Right lobe of liver (tissue), 6 donors: ENCODE results near the gene ESYT2. TPM values are rescaled to one million over a fixed set of nuclear protein-coding genes. Genes with fewer than 3 reads are reported as not detected.
"Not testable (repeated sequence)": the region's sequence is repeated elsewhere in the genome, so short reads cannot be mapped to it uniquely, and the experiment has no call there.

ENCODE experiments used
- ATAC-seq, 4 donors: fragments of 200-7000 bp; cut with Tn5 transposase; one replicate each; pipeline ENCODE4 v1.9.1; 2020; ENCODE audit warnings: mild to moderate bottlenecking in 4 of 4, moderate library complexity in 4 of 4
- DNase-seq, 3 donors: peaks; one replicate each; pipeline ENCODE4 v3.0.0-alpha.2; 2020
- H3K27ac ChIP-seq, 3 donors: fragments of 200-600 bp; one replicate each; pipeline ENCODE4 v1.8.0; 2022
- H3K27me3 ChIP-seq, 2 donors: fragments of 200-600 bp; one replicate each; pipeline ENCODE4 v1.8.0; 2022
- H3K36me3 ChIP-seq, 4 donors: fragments of 200-600 bp; sonication (generic) in 1 of 4; one replicate each; pipeline versions ENCODE4 v1.5.1 to v1.8.0; 2017 to 2022; ENCODE audit warnings: control low read depth in 1 of 4
- H3K4me1 ChIP-seq, 4 donors: fragments of 200-600 bp; sonication (generic) in 1 of 4; one replicate each; pipeline versions ENCODE4 v1.5.1 to v1.8.0; 2017 to 2022; ENCODE audit warnings: control low read depth in 1 of 4
- H3K4me3 ChIP-seq, 3 donors: fragments of 200-600 bp; one replicate each; pipeline ENCODE4 v1.8.0; 2022
- H3K9me3 ChIP-seq, 4 donors: fragments of 200-600 bp; sonication (generic) in 1 of 4; one replicate each; pipeline versions ENCODE4 v1.5.1 to v1.8.0; 2017 to 2022; ENCODE audit warnings: control low read depth in 1 of 4
- CTCF ChIP-seq, 4 donors: fragments of 200-600 bp in 3 of 4; fragments of 450-650 bp in 1 of 4; IDR thresholded peaks; one replicate each; pipeline versions ENCODE4 v1.5.1 to v1.8.0; 2016 to 2022; ENCODE audit warnings: antibody characterized with exemption in 4 of 4, mild to moderate bottlenecking in 2 of 4
- POLR2A ChIP-seq: fragments of 450-650 bp; IDR thresholded peaks from one replicate; pipeline ENCODE4 v1.6.1; 2017; ENCODE audit warnings: antibody characterized with exemption, mild to moderate bottlenecking
- WGBS: methylation state at CpG from one replicate; pipeline ENCODE4 v1.1.6; 2018; ENCODE audit warnings: low coverage, low lambda C conversion rate; ENCODE audit not compliant: insufficient coverage; ENCODE audit errors: missing lambda C conversion rate; 5-methylcytosine and 5-hydroxymethylcytosine counted together
- intact Hi-C, 2 donors: fragments of 100-400 bp; cut with DNase I; formaldehyde crosslinking; loops; one replicate each; pipeline versions ENCODE4 v1.11.2 to v1.14.1; 2022
- long read RNA-seq: library from polyadenylated mRNA; unstranded; transcript quantifications from one replicate; pipeline ENCODE4 v2.0.0, GENCODE V29; 2019
- total RNA-seq, 6 experiments: library from RNA; depleted of rRNA in 2 of 6; stranded (reverse); fragments of >200 nt in 2 of 6; fragmentation: NEBNext Ultra II Directional in 3 of 6; extraction: Animal tissue kit (Norgen Biotek cat#: 25700) in 3 of 6; gene quantifications; one replicate each; pipeline versions ENCODE4 v1.1.0 to v1.2.4, GENCODE V29; 2016 to 2023
- donor health status: DM: no; HTN: yes; CAD: no.
- donor health status: DM: no; HTN: no; CAD: no.
- donor health status: DM: no; HTN: no; CAD: no.
- donor health status: DM: no; HTN: yes; CAD: no.
- donor health status: DM: no; HTN: yes; CAD: no.

Gene ESYT2
- total RNA-seq = 10 to 100 TPM; 19.7 to 28.7 (median 24.2) TPM
- long read RNA-seq, partial matches to known transcripts = 0 of 1 reads
- long read RNA-seq, other reads (novel, unspliced or antisense) = 1 of 1 reads

GRCh38 chr7:158829342-158830210 is at the start of gene ESYT2:
Gene ESYT2 (minus strand): TSS chr7:158829509. CDS start chr7:158829418, 91 bp downstream.
- intact Hi-C loops = loop anchor here in 1 of 2 donors (5.0 kb wide), 1 partner anchor 122 kb away; no protein-coding TSS in a partner anchor
- H3K4me1 ChIP-seq = peaks cover 0 to 7% (median 0%) of the 10 kb centered on the region in 4 donors
- no peaks in the 10 kb centered on the region for H3K36me3 ChIP-seq
- TF ChIP-seq CTCF (IDR thresholded peaks at IDR 0.05) (peak in 3 of 4 donors; percentile 8 to 17 (median 13)), POLR2A (peak; percentile 98)
- H3K27me3 ChIP-seq = no peaks in the 10 kb centered on the region
- H3K4me3 ChIP-seq = peak within 1 kb of the TSS; percentile 60 to 75 (median 71)
- H3K9me3 ChIP-seq = no peaks in the 10 kb centered on the region
- DNase-seq (peak; percentile 100), ATAC-seq (peak; percentile 91 to 95 (median 92))
- H3K27ac ChIP-seq = peak within 1 kb of the TSS; percentile 93 to 99 (median 98)
- WGBS = no CpG with 5 or more reads among the region's 120 CpGs

GRCh38 chr7:158878151-158879079 is 49.1 kb upstream of the ESYT2 start:
- H3K36me3 ChIP-seq, DNase-seq, H3K27ac ChIP-seq, H3K9me3 ChIP-seq, H3K4me3 ChIP-seq, H3K27me3 ChIP-seq, ATAC-seq, intact Hi-C loops: not testable (repeated sequence)
- whole genome bisulfite sequencing = 95% methylated on average over 14 of the region's 41 CpGs
- peaks cover 0 to 18% (median 3%) of the 10 kb centered on the region in 4 donors for H3K4me1 ChIP-seq

DNA sequence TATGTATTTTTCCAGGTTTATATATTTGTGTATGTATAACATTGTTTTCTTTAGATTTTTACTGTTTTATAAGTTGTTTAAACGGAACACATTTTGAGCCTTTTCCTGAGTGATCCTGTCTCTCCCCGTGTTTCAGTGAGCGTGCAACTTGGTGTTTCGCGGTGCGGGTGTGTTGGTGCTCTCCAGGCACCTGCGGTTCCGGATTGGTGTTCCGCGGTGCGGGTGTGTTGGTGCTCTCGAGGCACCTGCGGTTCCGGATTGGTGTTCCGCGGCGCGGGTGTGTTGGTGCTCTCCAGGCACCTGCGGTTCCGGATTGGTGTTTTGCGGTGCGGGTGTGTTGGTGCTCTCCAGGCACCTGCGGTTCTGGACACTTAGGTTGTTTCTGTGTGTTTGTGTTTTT is 47.7 kb upstream of the ESYT2 start:
- Histone ChIP-seq H3K27me3 (no peaks in the 10 kb centered on the region), H3K9me3 (no peaks in the 10 kb centered on the region), H3K27ac (no peak overlapping the region), H3K4me1 (peaks cover 0 to 17% (median 3%) of the 10 kb centered on the region in 4 donors), H3K36me3 (peaks cover 0 to 3% (median 0%) of the 10 kb centered on the region in 4 donors), H3K4me3 (no peak overlapping the region)
- no peak for TF ChIP-seq POLR2A
- TF ChIP-seq CTCF (IDR thresholded peaks at IDR 0.05) = no peak
- 95% methylated on average over 15 of the region's 23 CpGs for WGBS
- DNase-seq (no peak), ATAC-seq (no peak)
- intact Hi-C loops = no loop called here

DNA sequence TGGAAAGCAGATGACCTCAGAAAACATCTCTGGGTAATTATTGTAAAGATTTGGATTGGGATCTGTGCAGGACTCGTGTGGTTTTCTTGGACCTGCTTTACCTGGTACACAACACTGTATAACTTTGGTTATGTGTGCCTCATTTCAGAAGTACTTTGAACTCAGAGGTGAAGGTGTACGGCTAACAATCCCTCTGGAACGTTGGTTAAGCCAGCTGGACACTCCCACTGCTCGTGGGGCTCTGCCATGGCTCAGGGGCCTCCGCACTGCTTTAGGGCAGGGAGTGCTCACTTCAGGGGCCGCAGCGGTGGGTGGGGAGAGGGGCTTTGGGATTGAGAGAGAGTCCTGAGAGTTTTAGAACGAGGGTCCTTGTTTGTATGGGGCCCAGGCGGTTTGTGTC is 40.6 kb upstream of the ESYT2 start:
- Histone ChIP-seq H3K27me3 (no peaks in the 10 kb centered on the region), H3K27ac (no peak overlapping the region), H3K9me3 (no peaks in the 10 kb centered on the region), H3K36me3 (no peaks in the 10 kb centered on the region), H3K4me3 (no peak overlapping the region), H3K4me1 (peaks cover 0 to 11% (median 4%) of the 10 kb centered on the region in 4 donors)
- intact Hi-C loops = no loop called here
- ATAC-seq (peak in 2 of 4 donors; percentile 30 to 62), DNase-seq (no peak)
- 61% methylated on average over 5 of the region's 9 CpGs for WGBS
- TF ChIP-seq POLR2A = no peak
- no peak for TF ChIP-seq CTCF (IDR thresholded peaks at IDR 0.05)
